HepG2 (cell line): Measurements from ENCODE around the gene ZNF189. TPM values are rescaled to one million over a fixed set of nuclear protein-coding genes. Genes with fewer than 3 reads are reported as not detected.

Experiments used
- CREBL2 ChIP-seq: sonication (generic); formaldehyde crosslinking; IDR thresholded peaks from 2 replicates; pipeline ENCODE4 v1.8.1; 2023; ENCODE audit warnings: missing genetic modification reagents, mild to moderate bottlenecking, borderline replicate concordance
- MAFK ChIP-seq, 2 experiments: IDR thresholded peaks in 1 of 2; conservative IDR thresholded peaks in 1 of 2; 2 replicates each; pipeline ENCODE4 v1.6.1; 2011; ENCODE audit warnings: improper control_type of control experiment in 2 of 2, low read length in 2 of 2
- WIZ ChIP-seq: sonication (generic); formaldehyde crosslinking; IDR thresholded peaks from 2 replicates; pipeline ENCODE4 v1.5.1; 2020; ENCODE audit warnings: mild to moderate bottlenecking, missing genetic modification reagents
- ZBTB7B ChIP-seq: sonication (generic); formaldehyde crosslinking; IDR thresholded peaks from 2 replicates; pipeline ENCODE4 v1.4.0; 2020; ENCODE audit warnings: missing genetic modification reagents
- ZMYM2 ChIP-seq: sonication (generic); formaldehyde crosslinking; IDR thresholded peaks from 2 replicates; pipeline ENCODE4 v1.8.0; 2022; ENCODE audit warnings: mild to moderate bottlenecking, missing genetic modification reagents
- ZNF337 ChIP-seq: sonication (generic); formaldehyde crosslinking; IDR thresholded peaks from 2 replicates; pipeline ENCODE4 v1.5.1; 2020; ENCODE audit warnings: missing genetic modification reagents, low read depth, mild to moderate bottlenecking, borderline replicate concordance
- ZNF382 ChIP-seq: sonication (generic); formaldehyde crosslinking; IDR thresholded peaks from 2 replicates; pipeline ENCODE4 v1.5.0; 2020; ENCODE audit warnings: missing genetic modification reagents, mild to moderate bottlenecking, borderline replicate concordance
- polyA plus RNA-seq, 8 experiments: library from polyadenylated mRNA; depleted of rRNA in 3 of 8; stranded (reverse) in 7 of 8; unstranded in 1 of 8; fragments of >200 nt; fragmentation: Illumina TruSeq in 4 of 8; extraction: Trizol in 4 of 8; gene quantifications; 2 replicates each; pipeline versions ENCODE4 v1.2.1 to v1.2.3, GENCODE V29; 2011 to 2016; ENCODE audit warnings: low read depth in 4 of 8, missing spikeins in 1 of 8, mixed read lengths in 1 of 8; ENCODE audit not compliant: insufficient read depth in 1 of 8
- total RNA-seq, 5 experiments: library from RNA; depleted of rRNA; stranded (reverse); fragments of >200 nt; fragmentation: Illumina TruSeq; extraction: Trizol; gene quantifications; 2 replicates each; pipeline ENCODE4 v1.2.3, GENCODE V29; 2016; ENCODE audit warnings: low read depth in 1 of 5
- TF ChIP-seq, protein P1 (sequence below): sonication (generic); formaldehyde crosslinking; IDR thresholded peaks from 2 replicates; pipeline ENCODE4 v1.4.0; 2020; ENCODE audit warnings: missing genetic modification reagents, borderline replicate concordance
- TF ChIP-seq, protein P2 (sequence below): sonication (generic); formaldehyde crosslinking; IDR thresholded peaks from 2 replicates; pipeline ENCODE4 v1.4.0; 2020; ENCODE audit warnings: missing genetic modification reagents
- TF ChIP-seq, protein P3 (sequence below): IDR thresholded peaks from 2 replicates; pipeline ENCODE4 v1.6.1; 2016; ENCODE audit warnings: missing compliant biosample characterization, missing genetic modification reagents, borderline replicate concordance
- TF ChIP-seq, protein P4 (sequence below): sonication (generic); formaldehyde crosslinking; IDR thresholded peaks from 2 replicates; pipeline ENCODE4 v1.4.0; 2020; ENCODE audit warnings: missing genetic modification reagents

ZNF189 gene
- total and polyA plus RNA-seq, 2 of the 13 experiments (the other 11 are each of a cell fraction or from before 2014, with no cell fraction given) = 8.4 to 50.0 TPM

DNA sequence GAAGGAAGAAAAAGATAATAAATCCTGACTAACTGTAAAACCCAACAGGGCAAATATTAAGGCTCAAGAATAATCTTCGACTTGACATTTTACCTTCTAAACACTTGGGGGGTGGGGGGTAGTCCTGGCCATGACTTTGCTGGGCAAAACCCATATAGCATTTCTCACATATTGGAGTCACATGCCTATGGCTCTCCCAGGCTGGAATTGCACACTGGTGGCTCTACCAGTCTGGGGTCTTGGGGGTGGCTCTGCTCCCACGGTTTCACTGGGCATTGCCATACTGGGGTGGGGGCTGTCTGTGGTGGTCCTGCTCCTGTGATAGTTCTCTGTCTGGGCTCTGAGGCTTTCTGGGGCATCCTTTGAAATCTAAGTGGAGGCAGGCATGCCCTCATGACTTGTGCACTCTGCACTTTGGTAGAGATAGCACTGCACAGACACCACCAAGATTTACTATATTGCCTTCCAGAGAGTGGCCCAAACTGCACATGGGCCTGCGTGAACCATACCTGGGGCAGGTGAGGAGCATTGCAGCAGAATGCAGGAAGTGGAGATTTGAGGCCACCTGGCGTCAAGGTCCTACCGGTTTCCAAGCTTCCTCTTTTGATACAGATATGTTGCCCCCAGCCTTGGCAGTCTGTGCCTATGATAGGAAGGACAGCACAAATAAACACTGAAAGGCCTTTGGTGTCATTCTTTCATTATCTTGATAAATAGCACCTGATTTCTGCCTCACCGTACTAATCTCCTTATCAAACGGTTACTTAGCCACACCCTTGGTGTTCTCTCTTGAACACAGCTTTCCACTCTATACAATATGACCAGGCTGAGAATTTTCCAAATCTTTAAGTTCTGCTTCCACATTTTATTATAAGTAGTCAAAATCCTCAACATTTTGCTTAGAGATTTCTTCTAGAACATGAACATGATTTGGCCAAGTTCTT lies 43.6 kb upstream of the ZNF189 start (continued):
- TF ChIP-seq, protein P1, sequence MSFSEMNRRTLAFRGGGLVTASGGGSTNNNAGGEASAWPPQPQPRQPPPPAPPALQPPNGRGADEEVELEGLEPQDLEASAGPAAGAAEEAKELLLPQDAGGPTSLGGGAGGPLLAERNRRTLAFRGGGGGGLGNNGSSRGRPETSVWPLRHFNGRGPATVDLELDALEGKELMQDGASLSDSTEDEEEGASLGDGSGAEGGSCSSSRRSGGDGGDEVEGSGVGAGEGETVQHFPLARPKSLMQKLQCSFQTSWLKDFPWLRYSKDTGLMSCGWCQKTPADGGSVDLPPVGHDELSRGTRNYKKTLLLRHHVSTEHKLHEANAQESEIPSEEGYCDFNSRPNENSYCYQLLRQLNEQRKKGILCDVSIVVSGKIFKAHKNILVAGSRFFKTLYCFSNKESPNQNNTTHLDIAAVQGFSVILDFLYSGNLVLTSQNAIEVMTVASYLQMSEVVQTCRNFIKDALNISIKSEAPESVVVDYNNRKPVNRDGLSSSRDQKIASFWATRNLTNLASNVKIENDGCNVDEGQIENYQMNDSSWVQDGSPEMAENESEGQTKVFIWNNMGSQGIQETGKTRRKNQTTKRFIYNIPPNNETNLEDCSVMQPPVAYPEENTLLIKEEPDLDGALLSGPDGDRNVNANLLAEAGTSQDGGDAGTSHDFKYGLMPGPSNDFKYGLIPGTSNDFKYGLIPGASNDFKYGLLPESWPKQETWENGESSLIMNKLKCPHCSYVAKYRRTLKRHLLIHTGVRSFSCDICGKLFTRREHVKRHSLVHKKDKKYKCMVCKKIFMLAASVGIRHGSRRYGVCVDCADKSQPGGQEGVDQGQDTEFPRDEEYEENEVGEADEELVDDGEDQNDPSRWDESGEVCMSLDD (CRISPR knock-in tag) = no peak
- 0 out of 2 replicates have a peak, but pooled peaks have one; percentile 49 for TF ChIP-seq ZMYM2
- TF ChIP-seq, protein P2, sequence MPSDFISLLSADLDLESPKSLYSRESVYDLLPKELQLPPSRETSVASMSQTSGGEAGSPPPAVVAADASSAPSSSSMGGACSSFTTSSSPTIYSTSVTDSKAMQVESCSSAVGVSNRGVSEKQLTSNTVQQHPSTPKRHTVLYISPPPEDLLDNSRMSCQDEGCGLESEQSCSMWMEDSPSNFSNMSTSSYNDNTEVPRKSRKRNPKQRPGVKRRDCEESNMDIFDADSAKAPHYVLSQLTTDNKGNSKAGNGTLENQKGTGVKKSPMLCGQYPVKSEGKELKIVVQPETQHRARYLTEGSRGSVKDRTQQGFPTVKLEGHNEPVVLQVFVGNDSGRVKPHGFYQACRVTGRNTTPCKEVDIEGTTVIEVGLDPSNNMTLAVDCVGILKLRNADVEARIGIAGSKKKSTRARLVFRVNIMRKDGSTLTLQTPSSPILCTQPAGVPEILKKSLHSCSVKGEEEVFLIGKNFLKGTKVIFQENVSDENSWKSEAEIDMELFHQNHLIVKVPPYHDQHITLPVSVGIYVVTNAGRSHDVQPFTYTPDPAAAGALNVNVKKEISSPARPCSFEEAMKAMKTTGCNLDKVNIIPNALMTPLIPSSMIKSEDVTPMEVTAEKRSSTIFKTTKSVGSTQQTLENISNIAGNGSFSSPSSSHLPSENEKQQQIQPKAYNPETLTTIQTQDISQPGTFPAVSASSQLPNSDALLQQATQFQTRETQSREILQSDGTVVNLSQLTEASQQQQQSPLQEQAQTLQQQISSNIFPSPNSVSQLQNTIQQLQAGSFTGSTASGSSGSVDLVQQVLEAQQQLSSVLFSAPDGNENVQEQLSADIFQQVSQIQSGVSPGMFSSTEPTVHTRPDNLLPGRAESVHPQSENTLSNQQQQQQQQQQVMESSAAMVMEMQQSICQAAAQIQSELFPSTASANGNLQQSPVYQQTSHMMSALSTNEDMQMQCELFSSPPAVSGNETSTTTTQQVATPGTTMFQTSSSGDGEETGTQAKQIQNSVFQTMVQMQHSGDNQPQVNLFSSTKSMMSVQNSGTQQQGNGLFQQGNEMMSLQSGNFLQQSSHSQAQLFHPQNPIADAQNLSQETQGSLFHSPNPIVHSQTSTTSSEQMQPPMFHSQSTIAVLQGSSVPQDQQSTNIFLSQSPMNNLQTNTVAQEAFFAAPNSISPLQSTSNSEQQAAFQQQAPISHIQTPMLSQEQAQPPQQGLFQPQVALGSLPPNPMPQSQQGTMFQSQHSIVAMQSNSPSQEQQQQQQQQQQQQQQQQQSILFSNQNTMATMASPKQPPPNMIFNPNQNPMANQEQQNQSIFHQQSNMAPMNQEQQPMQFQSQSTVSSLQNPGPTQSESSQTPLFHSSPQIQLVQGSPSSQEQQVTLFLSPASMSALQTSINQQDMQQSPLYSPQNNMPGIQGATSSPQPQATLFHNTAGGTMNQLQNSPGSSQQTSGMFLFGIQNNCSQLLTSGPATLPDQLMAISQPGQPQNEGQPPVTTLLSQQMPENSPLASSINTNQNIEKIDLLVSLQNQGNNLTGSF (CRISPR knock-in tag) = no peak
- peak; percentile 38; the same call in 1 of the 2 replicates for TF ChIP-seq ZNF337 (CRISPR knock-in tag)
- no peak for TF ChIP-seq MAFK (conservative IDR thresholded peaks at IDR 0.05 in 1 of 2, IDR thresholded peaks at IDR 0.05 in 1 of 2; ENCODE audit: low read length in 2 of 2)
- TF ChIP-seq ZBTB7B (CRISPR knock-in tag) = no peak
- no peak for TF ChIP-seq CREBL2 (CRISPR knock-in tag)
- TF ChIP-seq, protein P3, sequence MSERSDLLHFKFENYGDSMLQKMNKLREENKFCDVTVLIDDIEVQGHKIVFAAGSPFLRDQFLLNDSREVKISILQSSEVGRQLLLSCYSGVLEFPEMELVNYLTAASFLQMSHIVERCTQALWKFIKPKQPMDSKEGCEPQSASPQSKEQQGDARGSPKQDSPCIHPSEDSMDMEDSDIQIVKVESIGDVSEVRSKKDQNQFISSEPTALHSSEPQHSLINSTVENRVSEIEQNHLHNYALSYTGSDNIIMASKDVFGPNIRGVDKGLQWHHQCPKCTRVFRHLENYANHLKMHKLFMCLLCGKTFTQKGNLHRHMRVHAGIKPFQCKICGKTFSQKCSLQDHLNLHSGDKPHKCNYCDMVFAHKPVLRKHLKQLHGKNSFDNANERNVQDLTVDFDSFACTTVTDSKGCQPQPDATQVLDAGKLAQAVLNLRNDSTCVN (CRISPR knock-in tag) = no peak
- TF ChIP-seq ZNF382 (CRISPR knock-in tag) = no peak
- TF ChIP-seq, protein P4, sequence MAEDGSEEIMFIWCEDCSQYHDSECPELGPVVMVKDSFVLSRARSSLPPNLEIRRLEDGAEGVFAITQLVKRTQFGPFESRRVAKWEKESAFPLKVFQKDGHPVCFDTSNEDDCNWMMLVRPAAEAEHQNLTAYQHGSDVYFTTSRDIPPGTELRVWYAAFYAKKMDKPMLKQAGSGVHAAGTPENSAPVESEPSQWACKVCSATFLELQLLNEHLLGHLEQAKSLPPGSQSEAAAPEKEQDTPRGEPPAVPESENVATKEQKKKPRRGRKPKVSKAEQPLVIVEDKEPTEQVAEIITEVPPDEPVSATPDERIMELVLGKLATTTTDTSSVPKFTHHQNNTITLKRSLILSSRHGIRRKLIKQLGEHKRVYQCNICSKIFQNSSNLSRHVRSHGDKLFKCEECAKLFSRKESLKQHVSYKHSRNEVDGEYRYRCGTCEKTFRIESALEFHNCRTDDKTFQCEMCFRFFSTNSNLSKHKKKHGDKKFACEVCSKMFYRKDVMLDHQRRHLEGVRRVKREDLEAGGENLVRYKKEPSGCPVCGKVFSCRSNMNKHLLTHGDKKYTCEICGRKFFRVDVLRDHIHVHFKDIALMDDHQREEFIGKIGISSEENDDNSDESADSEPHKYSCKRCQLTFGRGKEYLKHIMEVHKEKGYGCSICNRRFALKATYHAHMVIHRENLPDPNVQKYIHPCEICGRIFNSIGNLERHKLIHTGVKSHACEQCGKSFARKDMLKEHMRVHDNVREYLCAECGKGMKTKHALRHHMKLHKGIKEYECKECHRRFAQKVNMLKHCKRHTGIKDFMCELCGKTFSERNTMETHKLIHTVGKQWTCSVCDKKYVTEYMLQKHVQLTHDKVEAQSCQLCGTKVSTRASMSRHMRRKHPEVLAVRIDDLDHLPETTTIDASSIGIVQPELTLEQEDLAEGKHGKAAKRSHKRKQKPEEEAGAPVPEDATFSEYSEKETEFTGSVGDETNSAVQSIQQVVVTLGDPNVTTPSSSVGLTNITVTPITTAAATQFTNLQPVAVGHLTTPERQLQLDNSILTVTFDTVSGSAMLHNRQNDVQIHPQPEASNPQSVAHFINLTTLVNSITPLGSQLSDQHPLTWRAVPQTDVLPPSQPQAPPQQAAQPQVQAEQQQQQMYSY (CRISPR knock-in tag) = no peak
- 0 out of 2 replicates have a peak, but pooled peaks have one; percentile 34 for TF ChIP-seq WIZ
